ENCODE measurements around the gene GRIP1. TPM values are rescaled to one million over a fixed set of nuclear protein-coding genes. Genes with fewer than 3 reads are reported as not detected.

Gene GRIP1
- total and polyA plus RNA-seq, 2 experiments from 2014 or later, result 5.1 to 13.7 TPM

DNA sequence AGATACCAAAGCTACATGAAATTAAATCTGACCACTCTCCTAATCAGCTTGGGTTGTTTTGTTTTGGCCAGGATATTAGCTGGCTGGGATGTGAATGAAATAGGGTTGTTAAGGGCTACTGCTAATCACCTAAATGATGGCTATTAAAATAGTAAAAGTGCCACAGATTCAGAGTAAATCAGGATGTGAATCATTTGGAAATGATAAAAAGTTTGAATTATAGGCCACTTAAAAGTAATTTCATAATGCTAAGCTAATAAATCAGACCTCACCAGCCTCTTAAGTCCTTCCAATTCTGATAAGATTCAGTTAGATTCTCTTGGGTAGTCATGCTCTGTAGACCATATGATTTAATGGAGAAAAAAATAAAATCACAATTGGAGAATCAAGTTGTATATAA, 364.6 kb downstream of the GRIP1 start:
- no peak overlapping the region for H3K4me3 Mint-ChIP-seq
- Histone ChIP-seq H3K4me1 (ENCODE audit: insufficient read depth) (no peaks in the 10 kb centered on the region), H4K20me1 (replicated peaks; ENCODE audit: insufficient read depth) (no peaks in the 10 kb centered on the region; the same call in 1 of the 2 replicates), H3K4me3 (no peak overlapping the region), H3F3A (replicated peaks; ENCODE audit: low read depth) (no peaks in the 10 kb centered on the region), H3K79me2 (replicated peaks; ENCODE audit: insufficient read depth) (no peaks in the 10 kb centered on the region; the same call in 1 of the 2 replicates), H3K4me2 (no peak overlapping the region), H2AFZ (no peak overlapping the region), H3K9me2 (ENCODE audit: insufficient read depth) (no peaks in the 10 kb centered on the region), H3K27ac (ENCODE audit: low read depth) (no peak overlapping the region), H3K27me3 (ENCODE audit: insufficient read depth) (no peaks in the 10 kb centered on the region), H3K36me3 (ENCODE audit: insufficient read depth) (peaks cover 5% of the 10 kb centered on the region)
- peaks cover 16% of the 10 kb centered on the region for H3K36me3 Mint-ChIP-seq (ENCODE audit: low read depth)
- no peaks in the 10 kb centered on the region for H3K9me3 Mint-ChIP-seq
- no peaks in the 10 kb centered on the region for H3K4me1 Mint-ChIP-seq
- ATAC-seq (no peak), DNase-seq (ENCODE audit: low spot score) (no peak)
- no peaks in the 10 kb centered on the region for H3K27me3 Mint-ChIP-seq (ENCODE audit: insufficient read depth, low read depth, poor library complexity)
- TF ChIP-seq, protein P1, sequence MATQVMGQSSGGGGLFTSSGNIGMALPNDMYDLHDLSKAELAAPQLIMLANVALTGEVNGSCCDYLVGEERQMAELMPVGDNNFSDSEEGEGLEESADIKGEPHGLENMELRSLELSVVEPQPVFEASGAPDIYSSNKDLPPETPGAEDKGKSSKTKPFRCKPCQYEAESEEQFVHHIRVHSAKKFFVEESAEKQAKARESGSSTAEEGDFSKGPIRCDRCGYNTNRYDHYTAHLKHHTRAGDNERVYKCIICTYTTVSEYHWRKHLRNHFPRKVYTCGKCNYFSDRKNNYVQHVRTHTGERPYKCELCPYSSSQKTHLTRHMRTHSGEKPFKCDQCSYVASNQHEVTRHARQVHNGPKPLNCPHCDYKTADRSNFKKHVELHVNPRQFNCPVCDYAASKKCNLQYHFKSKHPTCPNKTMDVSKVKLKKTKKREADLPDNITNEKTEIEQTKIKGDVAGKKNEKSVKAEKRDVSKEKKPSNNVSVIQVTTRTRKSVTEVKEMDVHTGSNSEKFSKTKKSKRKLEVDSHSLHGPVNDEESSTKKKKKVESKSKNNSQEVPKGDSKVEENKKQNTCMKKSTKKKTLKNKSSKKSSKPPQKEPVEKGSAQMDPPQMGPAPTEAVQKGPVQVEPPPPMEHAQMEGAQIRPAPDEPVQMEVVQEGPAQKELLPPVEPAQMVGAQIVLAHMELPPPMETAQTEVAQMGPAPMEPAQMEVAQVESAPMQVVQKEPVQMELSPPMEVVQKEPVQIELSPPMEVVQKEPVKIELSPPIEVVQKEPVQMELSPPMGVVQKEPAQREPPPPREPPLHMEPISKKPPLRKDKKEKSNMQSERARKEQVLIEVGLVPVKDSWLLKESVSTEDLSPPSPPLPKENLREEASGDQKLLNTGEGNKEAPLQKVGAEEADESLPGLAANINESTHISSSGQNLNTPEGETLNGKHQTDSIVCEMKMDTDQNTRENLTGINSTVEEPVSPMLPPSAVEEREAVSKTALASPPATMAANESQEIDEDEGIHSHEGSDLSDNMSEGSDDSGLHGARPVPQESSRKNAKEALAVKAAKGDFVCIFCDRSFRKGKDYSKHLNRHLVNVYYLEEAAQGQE (IDR thresholded peaks at IDR 0.05; ENCODE audit: unreplicated experiment), result no peak
- TF ChIP-seq, protein P2, sequence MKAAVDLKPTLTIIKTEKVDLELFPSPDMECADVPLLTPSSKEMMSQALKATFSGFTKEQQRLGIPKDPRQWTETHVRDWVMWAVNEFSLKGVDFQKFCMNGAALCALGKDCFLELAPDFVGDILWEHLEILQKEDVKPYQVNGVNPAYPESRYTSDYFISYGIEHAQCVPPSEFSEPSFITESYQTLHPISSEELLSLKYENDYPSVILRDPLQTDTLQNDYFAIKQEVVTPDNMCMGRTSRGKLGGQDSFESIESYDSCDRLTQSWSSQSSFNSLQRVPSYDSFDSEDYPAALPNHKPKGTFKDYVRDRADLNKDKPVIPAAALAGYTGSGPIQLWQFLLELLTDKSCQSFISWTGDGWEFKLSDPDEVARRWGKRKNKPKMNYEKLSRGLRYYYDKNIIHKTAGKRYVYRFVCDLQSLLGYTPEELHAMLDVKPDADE (IDR thresholded peaks at IDR 0.05), result no peak
- TF ChIP-seq POLR2AphosphoS5 (IDR thresholded peaks at IDR 0.05; ENCODE audit: low read depth), result no peak
- TF ChIP-seq CREB1 (CRISPR knock-in tag; IDR thresholded peaks at IDR 0.05; ENCODE audit: low read depth), result no peak
- no peak for TF ChIP-seq NANOG (IDR thresholded peaks at IDR 0.05; ENCODE audit: borderline replicate concordance)
- H3K27ac Mint-ChIP-seq, result no peak overlapping the region

DNA sequence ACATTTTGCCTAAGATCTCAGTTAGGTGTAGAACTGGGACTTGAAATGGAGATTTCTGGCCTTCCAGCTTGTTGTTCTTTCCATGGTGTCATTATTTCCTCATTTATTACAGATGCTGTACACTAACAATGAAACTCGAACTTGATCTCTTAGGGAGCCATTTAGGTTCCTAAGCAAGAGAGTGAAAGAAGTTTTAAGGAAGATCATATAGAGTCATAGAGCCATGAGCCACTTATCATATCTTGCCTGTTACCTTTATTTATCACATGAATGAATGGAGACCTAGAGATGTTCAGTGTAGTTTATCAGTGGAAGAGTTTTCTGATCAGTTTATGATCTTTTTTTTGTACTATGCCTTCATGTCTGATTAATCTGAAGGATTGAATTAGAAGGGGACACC, 366.7 kb downstream of the GRIP1 start:
- Histone ChIP-seq H4K20me1 (replicated peaks; ENCODE audit: insufficient read depth) (no peaks in the 10 kb centered on the region; the same call in 1 of the 2 replicates), H3K79me2 (replicated peaks; ENCODE audit: insufficient read depth) (no peaks in the 10 kb centered on the region; the same call in 1 of the 2 replicates), H3K4me3 (no peak overlapping the region), H3K4me1 (ENCODE audit: insufficient read depth) (no peaks in the 10 kb centered on the region), H3K36me3 (ENCODE audit: insufficient read depth) (peaks cover 6% of the 10 kb centered on the region), H3F3A (replicated peaks; ENCODE audit: low read depth) (no peaks in the 10 kb centered on the region), H3K27ac (ENCODE audit: low read depth) (no peak overlapping the region), H3K9me2 (ENCODE audit: insufficient read depth) (no peaks in the 10 kb centered on the region), H2AFZ (no peak overlapping the region), H3K4me2 (no peak overlapping the region), H3K27me3 (ENCODE audit: insufficient read depth) (no peaks in the 10 kb centered on the region)
- ATAC-seq (no peak), DNase-seq (ENCODE audit: low spot score) (no peak)
- Mint-ChIP-seq H3K4me3 (no peak overlapping the region), H3K4me1 (no peaks in the 10 kb centered on the region), H3K9me3 (no peaks in the 10 kb centered on the region), H3K27me3 (ENCODE audit: insufficient read depth, low read depth, poor library complexity) (no peaks in the 10 kb centered on the region), H3K36me3 (ENCODE audit: low read depth) (peaks cover 19% of the 10 kb centered on the region), H3K27ac (no peak overlapping the region)
- TF ChIP-seq JUNB (IDR thresholded peaks at IDR 0.05; ENCODE audit: unreplicated experiment), result no peak
- no peak for TF ChIP-seq CREB1 (CRISPR knock-in tag; IDR thresholded peaks at IDR 0.05; ENCODE audit: low read depth)
- TF ChIP-seq POLR2AphosphoS5 (IDR thresholded peaks at IDR 0.05; ENCODE audit: low read depth), result no peak
- no peak for TF ChIP-seq ZNF331 (CRISPR knock-in tag; IDR thresholded peaks at IDR 0.05; ENCODE audit: low read depth)
- TF ChIP-seq NANOG (IDR thresholded peaks at IDR 0.05; ENCODE audit: borderline replicate concordance), result no peak
- TF ChIP-seq, protein P3, sequence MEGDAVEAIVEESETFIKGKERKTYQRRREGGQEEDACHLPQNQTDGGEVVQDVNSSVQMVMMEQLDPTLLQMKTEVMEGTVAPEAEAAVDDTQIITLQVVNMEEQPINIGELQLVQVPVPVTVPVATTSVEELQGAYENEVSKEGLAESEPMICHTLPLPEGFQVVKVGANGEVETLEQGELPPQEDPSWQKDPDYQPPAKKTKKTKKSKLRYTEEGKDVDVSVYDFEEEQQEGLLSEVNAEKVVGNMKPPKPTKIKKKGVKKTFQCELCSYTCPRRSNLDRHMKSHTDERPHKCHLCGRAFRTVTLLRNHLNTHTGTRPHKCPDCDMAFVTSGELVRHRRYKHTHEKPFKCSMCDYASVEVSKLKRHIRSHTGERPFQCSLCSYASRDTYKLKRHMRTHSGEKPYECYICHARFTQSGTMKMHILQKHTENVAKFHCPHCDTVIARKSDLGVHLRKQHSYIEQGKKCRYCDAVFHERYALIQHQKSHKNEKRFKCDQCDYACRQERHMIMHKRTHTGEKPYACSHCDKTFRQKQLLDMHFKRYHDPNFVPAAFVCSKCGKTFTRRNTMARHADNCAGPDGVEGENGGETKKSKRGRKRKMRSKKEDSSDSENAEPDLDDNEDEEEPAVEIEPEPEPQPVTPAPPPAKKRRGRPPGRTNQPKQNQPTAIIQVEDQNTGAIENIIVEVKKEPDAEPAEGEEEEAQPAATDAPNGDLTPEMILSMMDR (conservative IDR thresholded peaks at IDR 0.05; ENCODE audit: low read depth in 2 of 2), result no peak
- no peak for TF ChIP-seq ZNF114 (CRISPR knock-in tag; IDR thresholded peaks at IDR 0.05)
- TF ChIP-seq STAT1 (IDR thresholded peaks at IDR 0.05; ENCODE audit: unreplicated experiment), result no peak
